H1 (cell line): ENCODE results near the gene VRK2. TPM values are rescaled to one million over a fixed set of nuclear protein-coding genes. Genes with fewer than 3 reads are reported as not detected.

Experiments
- CTCF ChIA-PET: fragments of 300-600 bp; sonication (Branson Sonifier 250); formaldehyde crosslinking; loops from one replicate; lab custom pipeline; 2021; ENCODE audit not compliant: partially characterized antibody; lab: Charles Lee
- POLR2A ChIA-PET: fragments of 300-600 bp; sonication (Branson Sonifier 250); formaldehyde crosslinking; loops from one replicate; lab custom pipeline; 2021; ENCODE audit warnings: inconsistent platforms; ENCODE audit not compliant: partially characterized antibody; lab: Charles Lee
- DNase-seq, 2 experiments: peaks; one replicate each; pipeline versions ENCODE4 v3.0.0 to v3.0.0-alpha.2; 2010 to 2022; ENCODE audit warnings: low spot score in 2 of 2, low read depth in 1 of 2, mixed read lengths in 1 of 2
- FAIRE-seq: peaks from 2 replicates; lab custom pipeline; 2011; peaks lifted over from hg19 to GRCh38; lab: Jason Lieb, UNC
- H2AFZ ChIP-seq: 2 replicates; pipeline ENCODE4 v1.8.1; 2012; ENCODE audit warnings: low read length, inconsistent platforms
- H2AK5ac ChIP-seq: 2 replicates; pipeline ENCODE4 v1.6.1; 2013; ENCODE audit warnings: low read depth, low read length
- H2BK120ac ChIP-seq: replicated peaks from 2 replicates; pipeline ENCODE3; 2013; ENCODE audit warnings: low read depth, low read length, inconsistent platforms
- H2BK12ac ChIP-seq: 2 replicates; pipeline ENCODE4 v1.6.1; 2013; ENCODE audit warnings: low read depth, low read length
- H2BK15ac ChIP-seq: 2 replicates; pipeline ENCODE4 v1.6.1; 2013; ENCODE audit warnings: low read length
- H2BK20ac ChIP-seq: 2 replicates; pipeline ENCODE4 v1.6.1; 2013; ENCODE audit warnings: low read length
- H2BK5ac ChIP-seq: 2 replicates; pipeline ENCODE4 v1.6.1; 2013; ENCODE audit warnings: low read depth, low read length
- H3K14ac ChIP-seq: 2 replicates; pipeline ENCODE4 v1.6.1; 2013; ENCODE audit warnings: inconsistent platforms; ENCODE audit not compliant: insufficient read length
- H3K18ac ChIP-seq: 2 replicates; pipeline ENCODE4 v1.6.1; 2013; ENCODE audit warnings: low read length; ENCODE audit errors: extremely low read depth
- H3K23ac ChIP-seq: 2 replicates; pipeline ENCODE4 v1.6.1; 2013; ENCODE audit warnings: inconsistent platforms; ENCODE audit not compliant: insufficient read length
- H3K23me2 ChIP-seq: 2 replicates; pipeline ENCODE4 v1.6.1; 2013; ENCODE audit warnings: low read depth, low read length
- H3K27ac ChIP-seq: 2 replicates; pipeline ENCODE4 v1.6.1; 2011; ENCODE audit warnings: low read depth, low read length, inconsistent platforms
- H3K27me3 ChIP-seq, 4 experiments: replicated peaks in 1 of 4; 1 replicate in 1 of 4; 2 replicates in 3 of 4; pipeline versions ENCODE4 v1.6.1 to v1.8.1; 2011 to 2013; ENCODE audit warnings: low read length in 3 of 4, mild to moderate bottlenecking in 3 of 4, inconsistent platforms in 2 of 4, mixed read lengths in 2 of 4, moderate library complexity in 1 of 4; ENCODE audit not compliant: control insufficient read depth in 3 of 4, insufficient read depth in 3 of 4; ENCODE audit errors: extremely low read depth in 1 of 4
- H3K36me3 ChIP-seq, 4 experiments: 2 replicates each; pipeline versions ENCODE4 v1.6.1 to v1.8.1; 2011 to 2013; ENCODE audit warnings: mild to moderate bottlenecking in 4 of 4, low read length in 3 of 4, moderate library complexity in 2 of 4, control low read depth in 1 of 4, inconsistent platforms in 1 of 4; ENCODE audit not compliant: insufficient read depth in 4 of 4, control insufficient read depth in 2 of 4
- H3K4ac ChIP-seq: replicated peaks from 2 replicates; pipeline ENCODE3; 2013; ENCODE audit warnings: low read length, low read depth, mixed read lengths, inconsistent platforms; ENCODE audit not compliant: insufficient read length
- H3K4me1 ChIP-seq, 4 experiments: replicated peaks in 1 of 4; 1 replicate in 1 of 4; 2 replicates in 3 of 4; pipeline versions ENCODE4 v1.6.1 to v1.8.1; 2011 to 2013; ENCODE audit warnings: low read length in 3 of 4, inconsistent platforms in 2 of 4, mixed read lengths in 1 of 4; ENCODE audit not compliant: insufficient read depth in 4 of 4, control insufficient read depth in 3 of 4
- H3K4me2 ChIP-seq, 2 experiments: 2 replicates each; pipeline versions ENCODE4 v1.6.1 to v1.8.1; 2011 to 2013; ENCODE audit warnings: low read depth in 2 of 2, low read length in 2 of 2, control low read depth in 1 of 2, inconsistent platforms in 1 of 2, mild to moderate bottlenecking in 1 of 2; ENCODE audit not compliant: insufficient read depth in 1 of 2
- H3K4me3 ChIP-seq, 4 experiments: fragments of 200-600, 300-600 bp in 1 of 4; sonication (generic), shearing (Covaris generic), sonication (Bioruptor Twin) in 1 of 4; 2 replicates each; pipeline versions ENCODE4 v1.5.1 to v1.8.1; 2011 to 2016; ENCODE audit warnings: low read length in 4 of 4, low read depth in 3 of 4, control low read depth in 2 of 4, inconsistent platforms in 2 of 4, mild to moderate bottlenecking in 2 of 4, mixed read lengths in 1 of 4, moderate library complexity in 1 of 4; ENCODE audit not compliant: insufficient read depth in 2 of 4; ENCODE audit errors: extremely low read depth in 1 of 4
- H3K56ac ChIP-seq: replicated peaks from 2 replicates; pipeline ENCODE3; 2013; ENCODE audit warnings: low read depth, mild to moderate bottlenecking, mixed read lengths, low read length, inconsistent platforms; ENCODE audit not compliant: insufficient read length
- H3K79me1 ChIP-seq: 2 replicates; pipeline ENCODE4 v1.6.1; 2013; ENCODE audit warnings: low read depth, low read length, control low read depth
- H3K79me2 ChIP-seq, 2 experiments: 2 replicates each; pipeline versions ENCODE4 v1.6.1 to v1.8.1; 2012 to 2013; ENCODE audit warnings: low read length in 2 of 2, mild to moderate bottlenecking in 2 of 2, inconsistent platforms in 1 of 2; ENCODE audit not compliant: insufficient read depth in 2 of 2, control insufficient read depth in 1 of 2
- H3K9ac ChIP-seq, 4 experiments: replicated peaks in 1 of 4; 1 replicate in 1 of 4; 2 replicates in 3 of 4; pipeline versions ENCODE4 v1.6.1 to v1.8.1; 2011 to 2013; ENCODE audit warnings: low read depth in 3 of 4, low read length in 3 of 4, control low read depth in 2 of 4, mild to moderate bottlenecking in 2 of 4, moderate library complexity in 2 of 4, inconsistent platforms in 1 of 4; ENCODE audit errors: extremely low read depth in 1 of 4
- H3K9me3 ChIP-seq, 2 experiments: 2 replicates each; pipeline versions ENCODE4 v1.6.1 to v1.8.1; 2012 to 2013; ENCODE audit warnings: mild to moderate bottlenecking in 2 of 2, moderate library complexity in 2 of 2, control low read depth in 1 of 2, inconsistent platforms in 1 of 2, low read depth in 1 of 2, low read length in 1 of 2, mixed read lengths in 1 of 2; ENCODE audit not compliant: insufficient read depth in 2 of 2
- H4K20me1 ChIP-seq, 2 experiments: replicated peaks in 1 of 2; 2 replicates each; pipeline versions ENCODE3 to v1.8.1; 2011 to 2013; ENCODE audit warnings: inconsistent platforms in 2 of 2, low read length in 2 of 2, mild to moderate bottlenecking in 1 of 2; ENCODE audit not compliant: insufficient read depth in 2 of 2, control insufficient read depth in 1 of 2
- H4K5ac ChIP-seq: 2 replicates; pipeline ENCODE4 v1.6.1; 2013; ENCODE audit warnings: low read length, low read depth, mixed read lengths, inconsistent platforms; ENCODE audit not compliant: insufficient read length
- H4K8ac ChIP-seq: 2 replicates; pipeline ENCODE4 v1.8.0; 2013; ENCODE audit warnings: mild to moderate bottlenecking, moderate library complexity, low read length, inconsistent platforms; ENCODE audit not compliant: insufficient read depth; ENCODE audit errors: extremely low read depth
- H4K91ac ChIP-seq: replicated peaks from 2 replicates; pipeline ENCODE3; 2013; ENCODE audit warnings: low read length, mixed read lengths, inconsistent platforms; ENCODE audit not compliant: insufficient read length
- CBX8 ChIP-seq: fragments of 300-800, 300-1000 bp; sonication (generic); IDR thresholded peaks from 2 replicates; pipeline ENCODE4 v1.7.1; 2016; ENCODE audit warnings: low read depth, low read length, borderline replicate concordance
- CTCF ChIP-seq, 3 experiments: IDR thresholded peaks; 1 replicate in 2 of 3; 2 replicates in 1 of 3; pipeline versions ENCODE4 v1.5.1 to v1.6.1; 2011; ENCODE audit warnings: low read length in 3 of 3, mild to moderate bottlenecking in 3 of 3, inconsistent platforms in 2 of 3, low read depth in 1 of 3, moderate library complexity in 1 of 3; ENCODE audit not compliant: insufficient read depth in 1 of 3; ENCODE audit errors: control extremely low read depth in 1 of 3
- WGBS, 2 experiments: shearing (Covaris generic) in 1 of 2; methylation state at CpG; one replicate each; pipeline versions ENCODE4 v1.1.6 to v1.1.7; 2013 to 2015; ENCODE audit warnings: low lambda C conversion rate in 2 of 2, mixed read lengths in 2 of 2, inconsistent platforms in 1 of 2, low coverage in 1 of 2, missing lambda C conversion rate in 1 of 2; ENCODE audit not compliant: insufficient replicate concordance in 2 of 2, insufficient coverage in 1 of 2, insufficient read length in 1 of 2; ENCODE audit errors: extremely low coverage in 1 of 2, missing lambda C conversion rate in 1 of 2; 5-methylcytosine and 5-hydroxymethylcytosine counted together
- polyA plus RNA-seq, 7 experiments: library from polyadenylated mRNA; depleted of rRNA in 3 of 7; stranded (reverse) in 5 of 7; unstranded in 2 of 7; fragments of >200 nt in 5 of 7; fragments of 200-250 nt in 2 of 7; gene quantifications; 1 replicate in 5 of 7; 2 replicates in 1 of 7; 4 replicates in 1 of 7; pipeline versions ENCODE4 v1.2.1 to v1.2.3, GENCODE V29; 2011 to 2013; ENCODE audit warnings: missing spikeins in 2 of 7, mixed read lengths in 2 of 7
- total RNA-seq: library from RNA; stranded (reverse); fragmentation: NEBNext Ultra II Directional; extraction: Animal tissue kit (Norgen Biotek cat#: 25700); gene quantifications from 2 replicates; pipeline ENCODE4 v1.2.1, GENCODE V29; 2021

VRK2 gene
- total and polyA plus RNA-seq, 2 of the 8 experiments (the other 6 are each of a cell fraction or from before 2014, with no cell fraction given) = 7.6 to 27.8 TPM

GRCh38 chr2:58089081-58089480 is 42.5 kb downstream of the VRK2 start:
- WGBS, 2 experiments = 88% methylated on average over 2 of the region's 2 CpGs; no CpG with 5 or more reads in 1 of the 2 experiments
- Histone ChIP-seq H4K5ac (no peak overlapping the region), H2BK5ac (no peak overlapping the region), H4K8ac (no peak overlapping the region)
- DNase-seq = no peak
- no peak for TF ChIP-seq CTCF (IDR thresholded peaks at IDR 0.05; ENCODE audit: control extremely low read depth in 1 of 3, insufficient read depth in 1 of 3, low read depth in 1 of 3, low read length in 3 of 3)
- no peak for TF ChIP-seq CBX8
- TF ChIP-seq, all 59 proteins: peak for 0
- H3K79me1 ChIP-seq = no peaks in the 10 kb centered on the region
- no peaks in the 10 kb centered on the region; the same call in 1 of the 2 replicates for H3K23me2 ChIP-seq
- H3K9ac ChIP-seq = no peak overlapping the region
- no peaks in the 10 kb centered on the region for H3K4me1 ChIP-seq
- H2AFZ ChIP-seq = no peak overlapping the region
- no peak overlapping the region for H2AK5ac ChIP-seq
- H2BK20ac ChIP-seq = no peak overlapping the region
- H3K79me2 ChIP-seq = no peaks in the 10 kb centered on the region
- POLR2A ChIA-PET = no interaction called here
- FAIRE-seq = no peak
- no peaks in the 10 kb centered on the region for H4K20me1 ChIP-seq
- no peak overlapping the region for H2BK15ac ChIP-seq
- H3K9me3 ChIP-seq = no peaks in the 10 kb centered on the region
- CTCF ChIA-PET = no interaction called here
- H3K56ac ChIP-seq = no peak overlapping the region
- H3K14ac ChIP-seq = no peak overlapping the region
- no peak overlapping the region for H3K27ac ChIP-seq
- H3K18ac ChIP-seq = no peak overlapping the region
- H3K23ac ChIP-seq = no peak overlapping the region
- no peak overlapping the region for H3K4ac ChIP-seq
- H2BK12ac ChIP-seq = no peak overlapping the region
- H3K36me3 ChIP-seq = peaks cover 0 to 16% (median 6%) of the 10 kb centered on the region in 4 experiments; a peak in 5 of 8 replicates
- H3K4me2 ChIP-seq = no peak overlapping the region
- H2BK120ac ChIP-seq = no peak overlapping the region
- no peaks in the 10 kb centered on the region for H3K27me3 ChIP-seq
- no peak overlapping the region for H3K4me3 ChIP-seq
- H4K91ac ChIP-seq = no peak overlapping the region
